GM23338 (cell line): ENCODE measurements around the gene SCN1B. TPM values are rescaled to one million over a fixed set of nuclear protein-coding genes. Genes with fewer than 3 reads are reported as not detected.

Experiments
- ATAC-seq: fragments of 200-7000 bp; cut with Tn5 transposase; 3 replicates; pipeline ENCODE4 v1.9.1; 2020
- DNase-seq: peaks from one replicate; pipeline ENCODE4 v3.0.0-alpha.2; 2015; ENCODE audit warnings: low spot score
- H2AFZ ChIP-seq: fragments of 200-600 bp; sonication (generic); 2 replicates; pipeline ENCODE4 v1.8.0; 2016; ENCODE audit warnings: antibody characterized with exemption, mild to moderate bottlenecking, moderate library complexity
- H3F3A ChIP-seq: fragments of 200-600 bp; sonication (generic); replicated peaks from 2 replicates; pipeline ENCODE4 v1.8.0; 2017; ENCODE audit warnings: antibody characterized with exemption, mixed run types, low read depth
- H3K27ac ChIP-seq: fragments of 200-600 bp; sonication (generic); 2 replicates; pipeline ENCODE4 v1.6.1; 2016; ENCODE audit warnings: low read depth
- H3K27me3 ChIP-seq: fragments of 200-600 bp; sonication (generic); 2 replicates; pipeline ENCODE4 v1.8.0; 2016; ENCODE audit warnings: mild to moderate bottlenecking, mixed run types, moderate library complexity; ENCODE audit not compliant: insufficient read depth
- H3K36me3 ChIP-seq: fragments of 200-600 bp; sonication (generic); 2 replicates; pipeline ENCODE4 v1.8.0; 2016; ENCODE audit warnings: mild to moderate bottlenecking; ENCODE audit not compliant: insufficient read depth
- H3K4me1 ChIP-seq: fragments of 200-600 bp; sonication (generic); 2 replicates; pipeline ENCODE4 v1.8.0; 2016; ENCODE audit warnings: mild to moderate bottlenecking, moderate library complexity; ENCODE audit not compliant: insufficient read depth
- H3K4me2 ChIP-seq: fragments of 200-600 bp; sonication (generic); 2 replicates; pipeline ENCODE4 v1.7.1; 2017; ENCODE audit warnings: mixed run types
- H3K4me3 ChIP-seq: fragments of 200-600 bp; sonication (generic); 2 replicates; pipeline ENCODE4 v1.6.1; 2016; ENCODE audit warnings: mixed run types
- H3K79me2 ChIP-seq: fragments of 200-600 bp; sonication (generic); replicated peaks from 2 replicates; pipeline ENCODE4 v1.8.0; 2017; ENCODE audit warnings: mild to moderate bottlenecking; ENCODE audit not compliant: insufficient read depth
- H3K9me2 ChIP-seq: fragments of 200-600 bp; sonication (generic); 2 replicates; pipeline ENCODE4 v1.8.0; 2017; ENCODE audit not compliant: insufficient read depth
- H4K20me1 ChIP-seq: fragments of 200-600 bp; sonication (generic); replicated peaks from 2 replicates; pipeline ENCODE4 v1.8.0; 2017; ENCODE audit warnings: mild to moderate bottlenecking; ENCODE audit not compliant: insufficient read depth
- H3K27ac Mint-ChIP-seq: 2 replicates; pipeline ENCODE4 v1.8.0; 2020; ENCODE audit warnings: inconsistent platforms, mild to moderate bottlenecking, moderate library complexity, mixed read lengths
- H3K27me3 Mint-ChIP-seq: 3 replicates; pipeline ENCODE4 v1.8.0; 2022; ENCODE audit warnings: low read depth, mild to moderate bottlenecking, moderate library complexity, mixed read lengths, inconsistent platforms; ENCODE audit not compliant: insufficient read depth, poor library complexity
- H3K36me3 Mint-ChIP-seq: 3 replicates; pipeline ENCODE4 v1.8.0; 2021; ENCODE audit warnings: low read depth, mild to moderate bottlenecking, inconsistent platforms, moderate library complexity, mixed read lengths
- H3K4me1 Mint-ChIP-seq: 3 replicates; pipeline ENCODE4 v1.8.0; 2020; ENCODE audit warnings: mild to moderate bottlenecking, inconsistent platforms, mixed read lengths
- H3K4me3 Mint-ChIP-seq: 3 replicates; pipeline ENCODE4 v1.8.0; 2021; ENCODE audit warnings: moderate library complexity, mild to moderate bottlenecking, inconsistent platforms, mixed read lengths
- H3K9me3 Mint-ChIP-seq: 3 replicates; pipeline ENCODE4 v1.8.0; 2020; ENCODE audit warnings: moderate library complexity, mild to moderate bottlenecking, inconsistent platforms, mixed read lengths
- CREB1 ChIP-seq: fragments of 250-450 bp; sonication (Bioruptor Pico); IDR thresholded peaks from 2 replicates; pipeline ENCODE4 v1.5.0; 2020; ENCODE audit warnings: low read depth, mild to moderate bottlenecking, moderate library complexity
- CTCF ChIP-seq, 2 experiments: fragments of 200-600 bp in 1 of 2; sonication (generic) in 1 of 2; conservative IDR thresholded peaks; 2 replicates each; pipeline versions ENCODE4 v1.5.1 to v1.6.1; 2016 to 2017; ENCODE audit warnings: antibody characterized with exemption in 2 of 2, low read depth in 2 of 2, mild to moderate bottlenecking in 2 of 2, moderate library complexity in 1 of 2
- ETS1 ChIP-seq: IDR thresholded peaks from 2 replicates; pipeline ENCODE4 v1.6.1; 2016; ENCODE audit warnings: antibody characterized with exemption
- EZH2 ChIP-seq: fragments of 200-600 bp; sonication (generic); IDR thresholded peaks from one replicate; pipeline ENCODE4 v1.8.0; 2017; ENCODE audit warnings: antibody characterized with exemption, mild to moderate bottlenecking, low read depth; ENCODE audit not compliant: unreplicated experiment
- EZH2phosphoT487 ChIP-seq: fragments of 200-600 bp; sonication (generic); IDR thresholded peaks from one replicate; pipeline ENCODE4 v1.8.1; 2018; ENCODE audit warnings: antibody characterized with exemption; ENCODE audit not compliant: unreplicated experiment
- JUNB ChIP-seq: IDR thresholded peaks from one replicate; pipeline ENCODE4 v1.6.1; 2016; ENCODE audit warnings: antibody characterized with exemption; ENCODE audit not compliant: unreplicated experiment
- NANOG ChIP-seq: IDR thresholded peaks from 2 replicates; pipeline ENCODE4 v1.6.1; 2016; ENCODE audit warnings: antibody characterized with exemption, borderline replicate concordance
- POLR2AphosphoS5 ChIP-seq: IDR thresholded peaks from 2 replicates; pipeline ENCODE4 v1.6.1; 2016; ENCODE audit warnings: antibody characterized with exemption, low read depth
- REST ChIP-seq: IDR thresholded peaks from one replicate; pipeline ENCODE4 v1.6.1; 2018; ENCODE audit warnings: antibody characterized with exemption; ENCODE audit not compliant: unreplicated experiment
- STAT1 ChIP-seq: IDR thresholded peaks from one replicate; pipeline ENCODE4 v1.6.1; 2016; ENCODE audit warnings: antibody characterized with exemption; ENCODE audit not compliant: unreplicated experiment
- ZNF114 ChIP-seq: fragments of 250-450 bp; sonication (Bioruptor Pico); IDR thresholded peaks from 2 replicates; pipeline ENCODE4 v1.5.0; 2020; ENCODE audit warnings: mild to moderate bottlenecking, moderate library complexity
- ZNF331 ChIP-seq: fragments of 250-450 bp; sonication (Bioruptor Pico); IDR thresholded peaks from 2 replicates; pipeline ENCODE4 v1.5.0; 2020; ENCODE audit warnings: low read depth, mild to moderate bottlenecking, moderate library complexity
- ZNF462 ChIP-seq: fragments of 250-450 bp; sonication (Bioruptor Pico); IDR thresholded peaks from 2 replicates; pipeline ENCODE4 v1.5.0; 2020; ENCODE audit warnings: mild to moderate bottlenecking, moderate library complexity
- polyA plus RNA-seq: library from polyadenylated mRNA; unstranded; fragments of >200 nt; fragmentation: Nextera tagmentation; extraction: Ambion mirVana; gene quantifications from 2 replicates; pipeline ENCODE4 v1.2.1, GENCODE V29; 2016
- total RNA-seq: library from RNA; depleted of rRNA; stranded (reverse); fragments of >200 nt; shearing (Covaris generic); gene quantifications from 2 replicates; pipeline ENCODE4 v1.2.3, GENCODE V29; 2014

Gene SCN1B
- total and polyA plus RNA-seq, 2 experiments from 2014 or later = 1.7 to 4.8 TPM

GRCh38 chr19:35076026-35076370, 45.7 kb downstream of the SCN1B start:
- Histone ChIP-seq H3K27me3 (no peaks in the 10 kb centered on the region), H3K4me1 (no peaks in the 10 kb centered on the region), H3K9me2 (no peaks in the 10 kb centered on the region), H3F3A (no peaks in the 10 kb centered on the region), H3K27ac (no peak overlapping the region), H2AFZ (no peak overlapping the region), H3K4me2 (no peak overlapping the region), H3K79me2 (no peaks in the 10 kb centered on the region), H4K20me1 (no peaks in the 10 kb centered on the region), H3K36me3 (no peaks in the 10 kb centered on the region), H3K4me3 (no peak overlapping the region)
- no peaks in the 10 kb centered on the region; the same call in 2 of the 3 replicates for H3K36me3 Mint-ChIP-seq
- H3K27me3 Mint-ChIP-seq = peaks cover 20% of the 10 kb centered on the region
- H3K4me1 Mint-ChIP-seq = no peaks in the 10 kb centered on the region
- no peak for TF ChIP-seq EZH2
- no peak for TF ChIP-seq NANOG
- no peak for TF ChIP-seq STAT1
- no peak for TF ChIP-seq POLR2AphosphoS5
- TF ChIP-seq ZNF331 (CRISPR knock-in tag) = no peak
- no peak for TF ChIP-seq JUNB
- TF ChIP-seq REST = no peak
- TF ChIP-seq CTCF (conservative IDR thresholded peaks at IDR 0.05; ENCODE audit: low read depth in 2 of 2) = no peak
- TF ChIP-seq ZNF462 (CRISPR knock-in tag) = no peak
- no peak for TF ChIP-seq ZNF114 (CRISPR knock-in tag)
- TF ChIP-seq ETS1 = no peak
- TF ChIP-seq EZH2phosphoT487 = no peak
- no peak for TF ChIP-seq CREB1 (CRISPR knock-in tag)
- no peak overlapping the region for H3K27ac Mint-ChIP-seq
- no peak overlapping the region for H3K4me3 Mint-ChIP-seq
- ATAC-seq = no peak
- no peaks in the 10 kb centered on the region; the same call in 2 of the 3 replicates for H3K9me3 Mint-ChIP-seq
- no peak for DNase-seq
